ENCODE results near the gene ZNF500.

The ZNF500 gene

GRCh38 chr16:4700997-4701743 lies 65.8 kb downstream of the ZNF500 start:
- no peaks in the 10 kb centered on the region for H3K4me1 ChIP-seq (ENCODE audit: low read length)
- H3K79me2 ChIP-seq (ENCODE audit: low read length): no peaks in the 10 kb centered on the region
- no peak overlapping the region for H3K4me3 ChIP-seq (ENCODE audit: low read length)
- H3K9ac ChIP-seq (ENCODE audit: low read length): no peak overlapping the region
- no peaks in the 10 kb centered on the region for H4K20me1 ChIP-seq (ENCODE audit: insufficient read depth, low read length)
- TF ChIP-seq EZH2phosphoT487 (IDR thresholded peaks at IDR 0.05; ENCODE audit: low read length) (no peak), EZH2 (optimal IDR thresholded peaks at IDR 0.05; ENCODE audit: low read depth, low read length) (no peak)
- TF ChIP-seq, protein P1, sequence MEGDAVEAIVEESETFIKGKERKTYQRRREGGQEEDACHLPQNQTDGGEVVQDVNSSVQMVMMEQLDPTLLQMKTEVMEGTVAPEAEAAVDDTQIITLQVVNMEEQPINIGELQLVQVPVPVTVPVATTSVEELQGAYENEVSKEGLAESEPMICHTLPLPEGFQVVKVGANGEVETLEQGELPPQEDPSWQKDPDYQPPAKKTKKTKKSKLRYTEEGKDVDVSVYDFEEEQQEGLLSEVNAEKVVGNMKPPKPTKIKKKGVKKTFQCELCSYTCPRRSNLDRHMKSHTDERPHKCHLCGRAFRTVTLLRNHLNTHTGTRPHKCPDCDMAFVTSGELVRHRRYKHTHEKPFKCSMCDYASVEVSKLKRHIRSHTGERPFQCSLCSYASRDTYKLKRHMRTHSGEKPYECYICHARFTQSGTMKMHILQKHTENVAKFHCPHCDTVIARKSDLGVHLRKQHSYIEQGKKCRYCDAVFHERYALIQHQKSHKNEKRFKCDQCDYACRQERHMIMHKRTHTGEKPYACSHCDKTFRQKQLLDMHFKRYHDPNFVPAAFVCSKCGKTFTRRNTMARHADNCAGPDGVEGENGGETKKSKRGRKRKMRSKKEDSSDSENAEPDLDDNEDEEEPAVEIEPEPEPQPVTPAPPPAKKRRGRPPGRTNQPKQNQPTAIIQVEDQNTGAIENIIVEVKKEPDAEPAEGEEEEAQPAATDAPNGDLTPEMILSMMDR (IDR thresholded peaks at IDR 0.05; ENCODE audit: low read length): no peak
- no peaks in the 10 kb centered on the region for H3F3A ChIP-seq (ENCODE audit: insufficient read depth, low read length)
- H3K27ac ChIP-seq (ENCODE audit: low read length): no peak overlapping the region
- no peak for DNase-seq
- H3K9me3 ChIP-seq (replicated peaks; ENCODE audit: insufficient read depth, low read length): no peaks in the 10 kb centered on the region
- H3K27me3 ChIP-seq (replicated peaks; ENCODE audit: insufficient read depth, low read length): no peaks in the 10 kb centered on the region
- no peak overlapping the region for H2AFZ ChIP-seq (ENCODE audit: low read length)
- no peaks in the 10 kb centered on the region for H3K9me2 ChIP-seq (replicated peaks; ENCODE audit: insufficient read depth, low read length)
- no peak overlapping the region for H3K4me2 ChIP-seq (ENCODE audit: low read depth, low read length)
- no peaks in the 10 kb centered on the region for H3K36me3 ChIP-seq (replicated peaks; ENCODE audit: insufficient read depth, low read length)

- peaks cover 6% of the 10 kb centered on the region for H3K79me2 ChIP-seq (ENCODE audit: low read length)
- no peaks in the 10 kb centered on the region for H3K36me3 ChIP-seq (replicated peaks; ENCODE audit: insufficient read depth, low read length)
- no peak overlapping the region for H3K27ac ChIP-seq (ENCODE audit: low read length)
- H3K27me3 ChIP-seq (replicated peaks; ENCODE audit: insufficient read depth, low read length): no peaks in the 10 kb centered on the region
- no peak for DNase-seq
- H2AFZ ChIP-seq (ENCODE audit: low read length): no peak overlapping the region
- H3K9me3 ChIP-seq (replicated peaks; ENCODE audit: insufficient read depth, low read length): no peaks in the 10 kb centered on the region
- no peak for TF ChIP-seq EZH2phosphoT487 (IDR thresholded peaks at IDR 0.05; ENCODE audit: low read length)
- TF ChIP-seq EZH2 (optimal IDR thresholded peaks at IDR 0.05; ENCODE audit: low read depth, low read length): no peak
- TF ChIP-seq, protein P1 (IDR thresholded peaks at IDR 0.05; ENCODE audit: low read length): no peak
- no peaks in the 10 kb centered on the region for H3K9me2 ChIP-seq (replicated peaks; ENCODE audit: insufficient read depth, low read length)
- H3K9ac ChIP-seq (ENCODE audit: low read length): no peak overlapping the region
- no peaks in the 10 kb centered on the region for H3F3A ChIP-seq (ENCODE audit: insufficient read depth, low read length)
- H4K20me1 ChIP-seq (ENCODE audit: insufficient read depth, low read length): no peaks in the 10 kb centered on the region
- no peak overlapping the region for H3K4me3 ChIP-seq (ENCODE audit: low read length)
- no peak overlapping the region for H3K4me2 ChIP-seq (ENCODE audit: low read depth, low read length)
- no peaks in the 10 kb centered on the region for H3K4me1 ChIP-seq (ENCODE audit: low read length)
Observed at GRCh38 chr16:4700380-4700996, 66.5 kb downstream of the ZNF500 start.

DNA sequence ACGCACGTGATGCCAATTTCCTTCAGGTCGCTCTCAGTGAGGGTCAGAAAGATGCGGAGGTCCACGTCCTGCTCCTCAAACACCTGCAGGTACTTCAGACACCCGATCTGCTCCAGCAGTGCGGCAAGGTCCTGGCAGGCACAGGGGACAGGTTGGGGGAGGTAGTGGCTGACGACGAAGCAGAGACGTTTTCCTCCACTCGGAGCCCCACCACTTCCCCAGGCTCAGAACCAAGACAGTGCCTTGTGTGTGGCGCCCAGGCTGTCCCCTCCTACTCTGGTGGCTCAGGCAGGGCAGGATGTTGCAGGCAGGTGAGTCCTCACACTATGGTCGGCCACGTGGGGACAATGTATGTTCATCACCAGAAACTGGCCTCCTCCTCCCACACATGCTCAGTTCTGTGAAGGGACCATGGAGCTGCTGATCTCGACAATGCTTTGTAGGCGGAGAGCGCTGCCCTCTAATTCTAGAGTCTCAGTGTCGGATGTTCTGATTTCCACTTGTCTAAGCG lies 67.9 kb downstream of the ZNF500 start:
- no peak for TF ChIP-seq EZH2phosphoT487 (IDR thresholded peaks at IDR 0.05; ENCODE audit: low read length)
- TF ChIP-seq, protein P1 (IDR thresholded peaks at IDR 0.05; ENCODE audit: low read length): no peak
- TF ChIP-seq EZH2 (optimal IDR thresholded peaks at IDR 0.05; ENCODE audit: low read depth, low read length): no peak
- no peaks in the 10 kb centered on the region for H4K20me1 ChIP-seq (ENCODE audit: insufficient read depth, low read length)
- DNase-seq: no peak
- no peaks in the 10 kb centered on the region for H3F3A ChIP-seq (ENCODE audit: insufficient read depth, low read length)
- no peaks in the 10 kb centered on the region for H3K9me3 ChIP-seq (replicated peaks; ENCODE audit: insufficient read depth, low read length)
- H3K4me3 ChIP-seq (ENCODE audit: low read length): no peak overlapping the region
- H3K27me3 ChIP-seq (replicated peaks; ENCODE audit: insufficient read depth, low read length): no peaks in the 10 kb centered on the region
- no peak overlapping the region for H3K4me2 ChIP-seq (ENCODE audit: low read depth, low read length)
- H3K4me1 ChIP-seq (ENCODE audit: low read length): no peaks in the 10 kb centered on the region
- H3K27ac ChIP-seq (ENCODE audit: low read length): no peak overlapping the region
- peaks cover 20% of the 10 kb centered on the region for H3K79me2 ChIP-seq (ENCODE audit: low read length)
- no peak overlapping the region for H2AFZ ChIP-seq (ENCODE audit: low read length)
- H3K9me2 ChIP-seq (replicated peaks; ENCODE audit: insufficient read depth, low read length): no peaks in the 10 kb centered on the region
- H3K9ac ChIP-seq (ENCODE audit: low read length): no peak overlapping the region
- no peaks in the 10 kb centered on the region for H3K36me3 ChIP-seq (replicated peaks; ENCODE audit: insufficient read depth, low read length)

All from MM.1S (cell line).